Astrocyte of the cerebellum (primary cell): ENCODE data around the gene OPCML.

Source experiments
- DNase-seq: peaks from one replicate; pipeline ENCODE4 v3.0.0-alpha.2; 2011; ENCODE audit warnings: low read depth
- H3K4me3 ChIP-seq: 2 replicates; pipeline ENCODE4 v1.5.1; 2011; ENCODE audit warnings: mild to moderate bottlenecking, low read depth, low read length, moderate library complexity
- CTCF ChIP-seq: IDR thresholded peaks from 2 replicates; pipeline ENCODE4 v1.5.1; 2012; ENCODE audit warnings: low read length, low read depth, moderate library complexity, mild to moderate bottlenecking; ENCODE audit errors: missing control alignments
- in situ Hi-C: cut with HindIII; loops from 2 replicates; pipeline ENCODE4 v1.10.0; 2017; ENCODE audit warnings: low sequenced_read_pairs

Gene OPCML

GRCh38 chr11:132718711-132719671 is 813.3 kb downstream of the OPCML start:
- in situ Hi-C loops: no loop called here
- DNase-seq: peak; percentile 27
- H3K4me3 ChIP-seq: no peak overlapping the region
- TF ChIP-seq CTCF: no peak

GRCh38 chr11:132717824-132718223 is 814.5 kb downstream of the OPCML start:
- no peak for DNase-seq
- in situ Hi-C loops: no loop called here
- no peak for TF ChIP-seq CTCF
- no peak overlapping the region for H3K4me3 ChIP-seq

- no peak overlapping the region for H3K4me3 ChIP-seq
- in situ Hi-C loops: no loop called here
- no peak for DNase-seq
- TF ChIP-seq CTCF: no peak
These were observed 816.3 kb downstream of the OPCML start for GRCh38 chr11:132716037-132716436.

- H3K4me3 ChIP-seq: no peak overlapping the region
- no peak for DNase-seq
- TF ChIP-seq CTCF: no peak
- in situ Hi-C loops: no loop called here
These were observed 817.4 kb downstream of the OPCML start for GRCh38 chr11:132714859-132715440.

GRCh38 chr11:132712466-132712865 is 819.8 kb downstream of the OPCML start:
- in situ Hi-C loops: no loop called here
- no peak for TF ChIP-seq CTCF
- no peak for DNase-seq
- peak overlapping the region; percentile 11 for H3K4me3 ChIP-seq

- in situ Hi-C loops: no loop called here
- H3K4me3 ChIP-seq: no peak overlapping the region
- DNase-seq: no peak
- TF ChIP-seq CTCF: no peak
These were observed 827.4 kb downstream of the OPCML start for GRCh38 chr11:132704781-132705375.
